Ovary (tissue), 9 donors: ENCODE data around the gene FAM241B. TPM values are rescaled to one million over a fixed set of nuclear protein-coding genes. Genes with fewer than 3 reads are reported as not detected.

Experiments used
- DNase-seq, 5 donors: peaks; one replicate each; pipeline ENCODE4 v3.0.0-alpha.2; 2019 to 2020
- H3K27ac ChIP-seq, 2 donors: fragments of 200-600 bp; one replicate each; pipeline versions ENCODE4 v1.5.1 to v1.8.0; 2019 to 2022
- H3K27me3 ChIP-seq: fragments of 200-600 bp; one replicate; pipeline ENCODE4 v1.8.0; 2022
- H3K36me3 ChIP-seq: fragments of 200-600 bp; sonication (generic); one replicate; pipeline ENCODE4 v1.5.1; 2019
- H3K4me1 ChIP-seq: one replicate; pipeline ENCODE4 v1.8.1; 2013; ENCODE audit warnings: mild to moderate bottlenecking, moderate library complexity; ENCODE audit not compliant: insufficient read depth
- H3K4me3 ChIP-seq: fragments of 200-600 bp; sonication (generic); one replicate; pipeline ENCODE4 v1.5.1; 2017
- H3K9me3 ChIP-seq, 2 donors: fragments of 200-600 bp in 1 of 2; sonication (generic) in 1 of 2; one replicate each; pipeline versions ENCODE4 v1.5.1 to v1.8.1; 2013 to 2019; ENCODE audit warnings: mild to moderate bottlenecking in 1 of 2, moderate library complexity in 1 of 2
- EP300 ChIP-seq: sonication (generic); formaldehyde crosslinking; IDR thresholded peaks from one replicate; pipeline ENCODE4 v1.6.1; 2017; ENCODE audit warnings: antibody characterized with exemption
- POLR2A ChIP-seq: fragments of 450-650 bp; IDR thresholded peaks from one replicate; pipeline ENCODE4 v1.6.1; 2017; ENCODE audit warnings: antibody characterized with exemption, mild to moderate bottlenecking, moderate library complexity
- WGBS, 3 donors: extraction: QIAGEN DNeasy Blood & Tissue Kit in 1 of 3; methylation state at CpG; one replicate each; pipeline versions ENCODE4 v1.1.5 to v1.1.7; 2013 to 2017; 5-methylcytosine and 5-hydroxymethylcytosine counted together
- intact Hi-C, 4 donors: fragments of 100-400 bp; cut with DNase I; formaldehyde crosslinking; loops; one replicate each; pipeline versions ENCODE4 v1.11.0 to v1.15.1; 2022 to 2023
- polyA plus RNA-seq, 2 donors: library from polyadenylated mRNA; stranded (reverse); fragments of 200-250 nt in 1 of 2; fragments of 350-450 nt in 1 of 2; fragmentation: Illumina TruSeq in 1 of 2; extraction: RNeasy Lipid Tissue Mini Kit (QIAGEN cat#74804) in 1 of 2; gene quantifications; one replicate each; pipeline ENCODE4 v1.2.3, GENCODE V29; 2013 to 2014
- total RNA-seq, 7 donors: library from RNA; depleted of rRNA in 2 of 7; stranded (reverse); fragments of >200 nt in 2 of 7; fragmentation: NEBNext Ultra II Directional in 3 of 7; extraction: Animal tissue kit (Norgen Biotek cat#: 25700) in 3 of 7; gene quantifications; one replicate each; pipeline versions ENCODE4 v1.1.0 to v1.2.4, GENCODE V29; 2016 to 2023
- TF ChIP-seq, protein P1 (sequence below), 3 donors: fragments of 450-650 bp in 2 of 3; fragments of 200-600 bp in 1 of 3; IDR thresholded peaks; one replicate each; pipeline versions ENCODE4 v1.5.1 to v1.8.0; 2016 to 2022; ENCODE audit warnings: antibody characterized with exemption in 3 of 3, mild to moderate bottlenecking in 1 of 3
- donor health status: DM: no; HTN: no; CAD: no; lungs with moderate emphysema.
- donor health status: DM: no; HTN: no; CAD: no.
- donor health status: Bipolar disorder and iron deficiency.
- donor health status: DM: yes; HTN: yes; CAD: no.
- donor health status: DM: no; HTN: no; CAD: no.
- donor health status: DM: yes; HTN: yes; CAD: no.

FAM241B gene
- total and polyA plus RNA-seq, 9 donors, result 1.2 to 3.1 (median 2.0) TPM

DNA sequence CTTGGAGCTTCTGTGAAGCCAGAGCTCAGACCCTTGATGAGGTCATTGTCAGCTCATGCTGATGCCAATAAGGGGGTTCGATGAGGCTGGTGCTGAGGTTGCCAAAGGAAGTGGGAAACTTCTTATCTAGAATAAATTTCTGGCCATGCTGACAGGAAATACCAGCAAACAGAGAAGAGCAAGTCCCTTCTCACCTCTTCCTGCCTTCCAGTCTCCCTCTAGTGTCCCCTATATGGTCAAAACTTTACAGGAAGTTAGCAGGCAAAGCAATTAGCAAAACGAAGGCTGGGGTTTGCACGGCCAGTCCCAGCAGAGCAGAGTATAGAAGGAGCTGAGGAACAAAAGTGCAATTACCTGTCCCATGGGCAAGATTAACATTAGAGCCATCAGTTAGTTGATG, 41.7 kb upstream of the FAM241B start:
- WGBS, 3 donors, result 11 to 28% (median 18%) methylated on average over 3 of the region's 3 CpGs

DNA sequence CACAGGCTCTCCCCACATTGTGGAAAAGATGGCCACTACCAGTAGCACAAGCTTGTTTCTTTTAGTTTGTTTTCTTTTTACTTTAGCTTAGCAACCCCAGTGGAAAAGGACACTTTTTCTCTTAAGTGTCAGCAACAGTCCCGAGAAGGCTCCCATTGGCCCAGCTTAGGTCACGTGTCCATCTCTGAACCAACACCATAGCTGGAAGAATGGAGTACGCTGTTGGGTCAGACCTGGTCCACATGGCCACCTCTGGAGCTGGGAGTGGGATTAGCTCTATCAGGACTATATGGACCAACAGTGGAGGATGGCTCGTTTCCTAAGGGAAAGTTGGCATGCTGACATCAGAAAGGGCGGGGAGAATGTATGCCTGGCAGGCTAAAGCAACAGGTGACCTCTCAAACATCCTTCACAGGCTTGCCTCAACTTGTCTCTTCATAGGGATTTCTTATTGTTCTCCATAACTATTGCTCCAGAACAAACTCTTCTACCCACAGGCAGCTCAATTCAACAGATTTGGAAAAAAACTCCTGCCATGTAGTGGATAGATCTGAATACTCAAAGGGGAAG, 29.2 kb upstream of the FAM241B start:
- no peak overlapping the region for H3K27ac ChIP-seq
- no peaks in the 10 kb centered on the region for H3K27me3 ChIP-seq
- H3K36me3 ChIP-seq, result no peaks in the 10 kb centered on the region
- DNase-seq, result no peak
- no peaks in the 10 kb centered on the region for H3K4me1 ChIP-seq
- WGBS, 3 donors, result 69 to 79% (median 75%) methylated on average over 5 of the region's 5 CpGs
- intact Hi-C loops, result no loop called here
- TF ChIP-seq, protein P1, sequence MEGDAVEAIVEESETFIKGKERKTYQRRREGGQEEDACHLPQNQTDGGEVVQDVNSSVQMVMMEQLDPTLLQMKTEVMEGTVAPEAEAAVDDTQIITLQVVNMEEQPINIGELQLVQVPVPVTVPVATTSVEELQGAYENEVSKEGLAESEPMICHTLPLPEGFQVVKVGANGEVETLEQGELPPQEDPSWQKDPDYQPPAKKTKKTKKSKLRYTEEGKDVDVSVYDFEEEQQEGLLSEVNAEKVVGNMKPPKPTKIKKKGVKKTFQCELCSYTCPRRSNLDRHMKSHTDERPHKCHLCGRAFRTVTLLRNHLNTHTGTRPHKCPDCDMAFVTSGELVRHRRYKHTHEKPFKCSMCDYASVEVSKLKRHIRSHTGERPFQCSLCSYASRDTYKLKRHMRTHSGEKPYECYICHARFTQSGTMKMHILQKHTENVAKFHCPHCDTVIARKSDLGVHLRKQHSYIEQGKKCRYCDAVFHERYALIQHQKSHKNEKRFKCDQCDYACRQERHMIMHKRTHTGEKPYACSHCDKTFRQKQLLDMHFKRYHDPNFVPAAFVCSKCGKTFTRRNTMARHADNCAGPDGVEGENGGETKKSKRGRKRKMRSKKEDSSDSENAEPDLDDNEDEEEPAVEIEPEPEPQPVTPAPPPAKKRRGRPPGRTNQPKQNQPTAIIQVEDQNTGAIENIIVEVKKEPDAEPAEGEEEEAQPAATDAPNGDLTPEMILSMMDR (IDR thresholded peaks at IDR 0.05), result no peak
- TF ChIP-seq EP300 (no peak), POLR2A (no peak)
- no peak overlapping the region for H3K4me3 ChIP-seq
- no peaks in the 10 kb centered on the region for H3K9me3 ChIP-seq

More for the DNA sequence above, 41.7 kb upstream of the FAM241B start:
- Histone ChIP-seq H3K27me3 (no peaks in the 10 kb centered on the region), H3K27ac (no peak overlapping the region), H3K4me3 (no peak overlapping the region), H3K9me3 (peaks cover 0 to 3% of the 10 kb centered on the region in 2 donors), H3K36me3 (no peaks in the 10 kb centered on the region), H3K4me1 (no peaks in the 10 kb centered on the region)
- intact Hi-C loops, result no loop called here
- TF ChIP-seq, protein P1 (IDR thresholded peaks at IDR 0.05), result no peak
- TF ChIP-seq POLR2A (no peak), EP300 (no peak)
- no peak for DNase-seq

DNA sequence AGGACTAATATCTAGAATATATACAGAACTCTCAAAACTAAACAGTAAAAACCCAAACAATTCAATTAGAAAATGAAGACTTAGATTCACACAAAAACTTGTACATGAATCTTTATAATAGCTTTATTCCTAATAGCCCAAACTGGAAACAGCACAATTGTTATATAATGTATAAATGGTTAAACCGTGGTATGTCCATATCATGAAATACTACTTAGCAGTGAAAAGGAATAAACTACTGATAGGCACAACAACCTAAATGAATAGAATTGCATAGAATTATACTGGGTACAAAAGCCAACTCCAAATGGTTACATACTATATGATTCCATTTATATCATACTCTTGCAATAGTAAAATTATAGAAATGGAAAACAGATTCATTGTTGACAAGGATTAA, 21.0 kb upstream of the FAM241B start:
- intact Hi-C loops, result no loop called here
- Histone ChIP-seq H3K4me1 (no peaks in the 10 kb centered on the region), H3K9me3 (no peaks in the 10 kb centered on the region), H3K36me3 (no peaks in the 10 kb centered on the region), H3K27ac (no peak overlapping the region), H3K27me3 (no peaks in the 10 kb centered on the region), H3K4me3 (no peak overlapping the region)
- DNase-seq, result no peak
- TF ChIP-seq, protein P1 (IDR thresholded peaks at IDR 0.05), result no peak
- TF ChIP-seq EP300 (no peak), POLR2A (no peak)
- WGBS, 3 donors, result 40 to 92% (median 84%) methylated on average over 1 of the region's 1 CpG

DNA sequence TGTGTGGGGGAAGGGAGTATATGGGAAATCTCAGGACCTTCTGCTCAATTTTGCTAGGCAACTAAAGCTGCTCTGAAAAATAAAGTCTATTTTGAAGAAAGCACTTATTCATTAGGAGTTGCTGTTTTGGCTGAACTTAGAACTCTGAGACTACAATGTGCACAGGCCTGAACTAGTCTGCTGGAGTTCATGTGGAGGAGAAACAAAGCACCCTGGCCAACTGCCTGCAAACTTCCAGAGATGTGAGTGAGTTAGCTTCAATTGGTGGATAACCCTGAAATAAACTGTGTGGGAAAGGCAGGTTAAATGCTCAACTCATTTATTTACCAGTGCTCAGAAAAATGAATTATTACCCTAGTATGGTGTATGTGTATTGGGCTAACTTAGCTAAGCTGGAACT, 17.3 kb upstream of the FAM241B start:
- no peaks in the 10 kb centered on the region for H3K36me3 ChIP-seq
- no peaks in the 10 kb centered on the region for H3K9me3 ChIP-seq
- no peak overlapping the region for H3K4me3 ChIP-seq
- no peak overlapping the region for H3K27ac ChIP-seq
- intact Hi-C loops, result no loop called here
- no peak for DNase-seq
- no peaks in the 10 kb centered on the region for H3K27me3 ChIP-seq
- H3K4me1 ChIP-seq, result no peaks in the 10 kb centered on the region
- no peak for TF ChIP-seq EP300
- TF ChIP-seq, protein P1 (IDR thresholded peaks at IDR 0.05), result no peak
- no peak for TF ChIP-seq POLR2A
